GM12878 (cell line): ENCODE results near the gene SHH. TPM values are rescaled to one million over a fixed set of nuclear protein-coding genes. Genes with fewer than 3 reads are reported as not detected.

Experiments used
- ATAC-seq: fragments of 200-7000 bp; cut with Tn5 transposase; 3 replicates; pipeline ENCODE4 v1.9.1; 2020; ENCODE audit warnings: mild to moderate bottlenecking, moderate library complexity
- BruUV-seq: library from RNA; stranded (reverse); fragments of 400-500 nt; replicated peaks from 2 replicates; lab custom pipeline; 2021; lab: Mats Ljungman, UMichigan
- CTCF ChIA-PET: fragments of 300-600 bp; sonication (Branson Sonifier 250); formaldehyde crosslinking; extraction: SDS; loops from one replicate; lab custom pipeline; 2021; ENCODE audit warnings: inconsistent platforms; lab: Yijun Ruan, JAX
- POLR2A ChIA-PET: fragments of 350-600 bp; formaldehyde crosslinking; extraction: SDS; loops from one replicate; lab custom pipeline; 2021; ENCODE audit warnings: inconsistent platforms; lab: Charles Lee
- RAD21 ChIA-PET: fragments of 300-600 bp; sonication (Branson Sonifier 250); formaldehyde crosslinking; loops from one replicate; lab custom pipeline; 2023; ENCODE audit warnings: antibody characterized with exemption; ENCODE audit not compliant: unreplicated experiment; lab: Charles Lee
- SMC1A ChIA-PET: fragments of 300-600 bp; sonication (Branson Sonifier 250); formaldehyde crosslinking; loops from one replicate; lab custom pipeline; 2023; ENCODE audit not compliant: unreplicated experiment, uncharacterized antibody; lab: Charles Lee
- DNase-seq: peaks from one replicate; pipeline ENCODE4 v3.0.0-alpha.2; 2011; ENCODE audit warnings: low read depth, low spot score
- FAIRE-seq: peaks from 3 replicates; lab custom pipeline; 2011; peaks lifted over from hg19 to GRCh38; lab: Jason Lieb, UNC
- H2AFZ ChIP-seq: 2 replicates; pipeline ENCODE4 v1.6.0; 2011; ENCODE audit warnings: low read depth, low read length, control low read depth; ENCODE audit not compliant: control insufficient read depth
- H3K27ac ChIP-seq: 2 replicates; pipeline ENCODE4 v1.5.1; 2011; ENCODE audit warnings: control low read depth; ENCODE audit not compliant: control insufficient read depth, insufficient read depth
- H3K27me3 ChIP-seq, 2 experiments: replicated peaks in 1 of 2; 2 replicates each; pipeline versions ENCODE4 v1.6.0 to v1.6.1; 2011; ENCODE audit warnings: low read length in 1 of 2; ENCODE audit not compliant: control insufficient read depth in 2 of 2, insufficient read depth in 2 of 2
- H3K36me3 ChIP-seq, 2 experiments: 2 replicates each; pipeline ENCODE4 v1.5.1; 2011; ENCODE audit warnings: low read length in 1 of 2; ENCODE audit not compliant: control insufficient read depth in 2 of 2, insufficient read depth in 2 of 2
- H3K4me1 ChIP-seq: 2 replicates; pipeline ENCODE4 v1.6.1; 2011; ENCODE audit warnings: mild to moderate bottlenecking, low read length, moderate library complexity, mixed read lengths; ENCODE audit not compliant: control insufficient read depth, insufficient read depth
- H3K4me2 ChIP-seq: 2 replicates; pipeline ENCODE4 v1.6.0; 2011; ENCODE audit warnings: control low read depth; ENCODE audit not compliant: control insufficient read depth, insufficient read depth
- H3K4me3 ChIP-seq: fragments of 200-600 bp; sonication (generic); 2 replicates; pipeline ENCODE4 v1.5.1; 2016
- H3K79me2 ChIP-seq: 2 replicates; pipeline ENCODE4 v1.6.0; 2011; ENCODE audit warnings: low read length; ENCODE audit not compliant: control insufficient read depth, insufficient read depth
- H3K9ac ChIP-seq: 2 replicates; pipeline ENCODE4 v1.8.0; 2011; ENCODE audit warnings: low read length, control low read depth, mixed read lengths; ENCODE audit not compliant: control insufficient read depth, insufficient read depth
- H3K9me3 ChIP-seq: replicated peaks from 3 replicates; pipeline ENCODE4 v1.5.1; 2011; ENCODE audit warnings: mild to moderate bottlenecking, low read length; ENCODE audit not compliant: control insufficient read depth, insufficient read depth
- H4K20me1 ChIP-seq: 2 replicates; pipeline ENCODE4 v1.6.0; 2011; ENCODE audit not compliant: control insufficient read depth, insufficient read depth
- CBX3 ChIP-seq: fragments of 200-600 bp; sonication (generic); IDR thresholded peaks from 2 replicates; pipeline ENCODE4 v1.6.1; 2016; ENCODE audit warnings: low read depth, borderline replicate concordance
- CHD1 ChIP-seq: IDR thresholded peaks from 2 replicates; pipeline ENCODE4 v1.6.1; 2012; ENCODE audit warnings: low read depth, low read length, improper control_type of control experiment
- KLF5 ChIP-seq: fragments of 450-650 bp; IDR thresholded peaks from 2 replicates; pipeline ENCODE4 v1.6.1; 2014; ENCODE audit warnings: mild to moderate bottlenecking; ENCODE audit not compliant: partially characterized antibody
- MYB ChIP-seq: fragments of 150-350 bp; IDR thresholded peaks from 2 replicates; pipeline ENCODE4 v1.6.1; 2014; ENCODE audit warnings: mild to moderate bottlenecking, low read depth, low read length, borderline replicate concordance
- NFYA ChIP-seq: IDR thresholded peaks from 2 replicates; pipeline ENCODE4 v1.6.1; 2011; ENCODE audit warnings: low read depth, mild to moderate bottlenecking, low read length, improper control_type of control experiment, borderline replicate concordance
- NR2F1 ChIP-seq: fragments of 450-650 bp; conservative IDR thresholded peaks from 2 replicates; pipeline ENCODE4 v1.6.1; 2017; ENCODE audit warnings: mild to moderate bottlenecking
- POLR2AphosphoS2 ChIP-seq: IDR thresholded peaks from 2 replicates; pipeline ENCODE4 v1.6.1; 2011; ENCODE audit warnings: low read depth, mild to moderate bottlenecking, low read length, improper control_type of control experiment, moderate library complexity
- RFX5 ChIP-seq: IDR thresholded peaks from 2 replicates; pipeline ENCODE4 v1.6.1; 2011; ENCODE audit warnings: low read depth, low read length, improper control_type of control experiment
- SMC3 ChIP-seq: IDR thresholded peaks from 2 replicates; pipeline ENCODE4 v1.6.1; 2011; ENCODE audit warnings: low read length, improper control_type of control experiment, borderline replicate concordance
- SP1 ChIP-seq: IDR thresholded peaks from one replicate; pipeline ENCODE4 v1.6.1; 2011; ENCODE audit warnings: low read depth, low read length
- YY1 ChIP-seq: IDR thresholded peaks from 2 replicates; pipeline ENCODE4 v1.6.1; 2011; ENCODE audit warnings: low read depth, mild to moderate bottlenecking, low read length
- ZNF24 ChIP-seq: fragments of 450-650 bp; IDR thresholded peaks from 2 replicates; pipeline ENCODE4 v1.6.1; 2017; ENCODE audit warnings: antibody characterized with exemption, mild to moderate bottlenecking
- WGBS: methylation state at CpG from one replicate; pipeline ENCODE4 v1.1.6; 2016; ENCODE audit warnings: low lambda C conversion rate; ENCODE audit not compliant: insufficient replicate concordance, insufficient coverage; ENCODE audit errors: missing lambda C conversion rate; 5-methylcytosine and 5-hydroxymethylcytosine counted together
- in situ Hi-C: fragments of 300-500 bp; cut with MboI; formaldehyde crosslinking; loops from 9 replicates; pipeline ENCODE4 v1.14.3; 2018; ENCODE audit warnings: mixed read lengths
- intact Hi-C: fragments of 100-400 bp; cut with micrococcal nuclease; formaldehyde crosslinking; loops from one replicate; pipeline ENCODE4 v1.14.2; 2022; ENCODE audit not compliant: unreplicated experiment
- polyA plus RNA-seq, 11 experiments: library from polyadenylated mRNA; depleted of rRNA in 4 of 11; unstranded in 6 of 11; stranded (reverse) in 5 of 11; fragments of >200 nt; fragmentation: Nextera tagmentation in 4 of 11; fragmentation: Illumina TruSeq in 1 of 11; extraction: Ambion mirVana in 4 of 11; extraction: Trizol in 1 of 11; gene quantifications; 1 replicate in 1 of 11; 2 replicates in 10 of 11; pipeline versions ENCODE4 v1.2.1 to v1.2.3, GENCODE V29; 2011 to 2016; ENCODE audit warnings: inconsistent platforms in 2 of 11, missing spikeins in 2 of 11, low read depth in 1 of 11
- total RNA-seq, 4 experiments: library from RNA; depleted of rRNA in 3 of 4; stranded (reverse); fragments of >200 nt in 3 of 4; fragmentation: Illumina TruSeq in 1 of 4; extraction: Trizol in 1 of 4; gene quantifications; 2 replicates each; pipeline versions ENCODE4 v1.2.1 to v1.2.3, GENCODE V29; 2013 to 2021
- TF ChIP-seq, protein P1 (sequence below): IDR thresholded peaks from 2 replicates; pipeline ENCODE4 v1.6.1; 2012; ENCODE audit warnings: mild to moderate bottlenecking, low read depth, low read length
- TF ChIP-seq, protein P2 (sequence below): fragments of 450-650 bp; IDR thresholded peaks from 2 replicates; pipeline ENCODE4 v1.6.1; 2017; ENCODE audit warnings: mild to moderate bottlenecking

Gene SHH
- total and polyA plus RNA-seq, 10 of the 15 experiments (the other 5 are each of a cell fraction or from before 2014, with no cell fraction given), result not detected

DNA sequence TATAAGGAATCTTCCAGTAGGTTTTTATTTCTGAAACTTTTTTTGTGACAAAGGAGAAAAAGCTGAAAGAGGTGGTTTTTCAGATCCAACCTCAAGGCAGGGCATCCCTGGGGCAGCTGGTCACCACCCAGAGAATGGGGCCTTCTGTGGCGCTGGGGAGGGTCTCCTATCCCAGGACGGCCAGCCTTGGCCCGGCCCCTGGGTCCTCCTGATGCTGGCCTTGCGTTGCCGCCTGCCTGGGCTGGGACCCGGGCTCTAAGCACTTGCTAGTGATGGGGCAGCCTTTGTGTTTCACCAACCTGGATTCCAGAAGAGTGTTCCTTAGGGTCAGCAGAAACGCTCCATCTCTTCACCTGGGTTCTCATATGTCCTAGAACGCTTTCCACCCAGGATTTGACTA is 16.3 kb downstream of the SHH start (continued):
- TF ChIP-seq, protein P1, sequence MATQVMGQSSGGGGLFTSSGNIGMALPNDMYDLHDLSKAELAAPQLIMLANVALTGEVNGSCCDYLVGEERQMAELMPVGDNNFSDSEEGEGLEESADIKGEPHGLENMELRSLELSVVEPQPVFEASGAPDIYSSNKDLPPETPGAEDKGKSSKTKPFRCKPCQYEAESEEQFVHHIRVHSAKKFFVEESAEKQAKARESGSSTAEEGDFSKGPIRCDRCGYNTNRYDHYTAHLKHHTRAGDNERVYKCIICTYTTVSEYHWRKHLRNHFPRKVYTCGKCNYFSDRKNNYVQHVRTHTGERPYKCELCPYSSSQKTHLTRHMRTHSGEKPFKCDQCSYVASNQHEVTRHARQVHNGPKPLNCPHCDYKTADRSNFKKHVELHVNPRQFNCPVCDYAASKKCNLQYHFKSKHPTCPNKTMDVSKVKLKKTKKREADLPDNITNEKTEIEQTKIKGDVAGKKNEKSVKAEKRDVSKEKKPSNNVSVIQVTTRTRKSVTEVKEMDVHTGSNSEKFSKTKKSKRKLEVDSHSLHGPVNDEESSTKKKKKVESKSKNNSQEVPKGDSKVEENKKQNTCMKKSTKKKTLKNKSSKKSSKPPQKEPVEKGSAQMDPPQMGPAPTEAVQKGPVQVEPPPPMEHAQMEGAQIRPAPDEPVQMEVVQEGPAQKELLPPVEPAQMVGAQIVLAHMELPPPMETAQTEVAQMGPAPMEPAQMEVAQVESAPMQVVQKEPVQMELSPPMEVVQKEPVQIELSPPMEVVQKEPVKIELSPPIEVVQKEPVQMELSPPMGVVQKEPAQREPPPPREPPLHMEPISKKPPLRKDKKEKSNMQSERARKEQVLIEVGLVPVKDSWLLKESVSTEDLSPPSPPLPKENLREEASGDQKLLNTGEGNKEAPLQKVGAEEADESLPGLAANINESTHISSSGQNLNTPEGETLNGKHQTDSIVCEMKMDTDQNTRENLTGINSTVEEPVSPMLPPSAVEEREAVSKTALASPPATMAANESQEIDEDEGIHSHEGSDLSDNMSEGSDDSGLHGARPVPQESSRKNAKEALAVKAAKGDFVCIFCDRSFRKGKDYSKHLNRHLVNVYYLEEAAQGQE, result no peak
- no peak for TF ChIP-seq MYB

DNA sequence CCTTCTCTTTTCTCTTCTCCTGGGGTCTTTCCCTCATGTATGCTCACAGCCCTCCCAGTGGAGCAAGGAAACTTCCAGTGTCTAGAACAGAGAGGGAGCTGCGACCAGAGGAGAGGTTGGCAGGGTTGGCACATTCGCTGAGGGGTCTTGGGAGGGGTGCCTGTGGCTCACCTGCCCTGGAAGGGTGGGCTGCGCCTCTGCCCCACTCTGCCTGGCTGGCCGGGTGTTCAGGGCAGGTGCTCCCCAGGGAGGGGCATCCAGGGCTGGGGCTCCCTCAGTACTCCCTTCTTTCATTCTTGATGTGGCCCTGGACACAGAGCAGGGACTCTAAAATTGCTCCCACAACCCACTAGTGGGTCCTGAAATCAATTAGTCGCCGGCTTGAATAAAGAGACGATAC is 16.9 kb downstream of the SHH start:
- WGBS, result 58% methylated on average over 7 of the region's 7 CpGs
- Histone ChIP-seq H2AFZ (no peak overlapping the region), H3K4me3 (no peak overlapping the region), H3K27ac (no peak overlapping the region), H3K9me3 (no peaks in the 10 kb centered on the region), H3K4me1 (no peaks in the 10 kb centered on the region), H4K20me1 (no peaks in the 10 kb centered on the region), H3K79me2 (no peaks in the 10 kb centered on the region), H3K36me3 (no peaks in the 10 kb centered on the region), H3K4me2 (no peak overlapping the region), H3K9ac (no peak overlapping the region), H3K27me3 (no peaks in the 10 kb centered on the region; a peak in 2 of 4 replicates)
- no peak for TF ChIP-seq SP1
- no peak for TF ChIP-seq YY1
- TF ChIP-seq NR2F1, result no peak
- no peak for TF ChIP-seq CHD1
- TF ChIP-seq MYB, result no peak
- TF ChIP-seq, protein P2, sequence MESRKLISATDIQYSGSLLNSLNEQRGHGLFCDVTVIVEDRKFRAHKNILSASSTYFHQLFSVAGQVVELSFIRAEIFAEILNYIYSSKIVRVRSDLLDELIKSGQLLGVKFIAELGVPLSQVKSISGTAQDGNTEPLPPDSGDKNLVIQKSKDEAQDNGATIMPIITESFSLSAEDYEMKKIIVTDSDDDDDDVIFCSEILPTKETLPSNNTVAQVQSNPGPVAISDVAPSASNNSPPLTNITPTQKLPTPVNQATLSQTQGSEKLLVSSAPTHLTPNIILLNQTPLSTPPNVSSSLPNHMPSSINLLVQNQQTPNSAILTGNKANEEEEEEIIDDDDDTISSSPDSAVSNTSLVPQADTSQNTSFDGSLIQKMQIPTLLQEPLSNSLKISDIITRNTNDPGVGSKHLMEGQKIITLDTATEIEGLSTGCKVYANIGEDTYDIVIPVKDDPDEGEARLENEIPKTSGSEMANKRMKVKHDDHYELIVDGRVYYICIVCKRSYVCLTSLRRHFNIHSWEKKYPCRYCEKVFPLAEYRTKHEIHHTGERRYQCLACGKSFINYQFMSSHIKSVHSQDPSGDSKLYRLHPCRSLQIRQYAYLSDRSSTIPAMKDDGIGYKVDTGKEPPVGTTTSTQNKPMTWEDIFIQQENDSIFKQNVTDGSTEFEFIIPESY, result no peak
- no peak for TF ChIP-seq CBX3
- no peak for TF ChIP-seq ZNF24
- TF ChIP-seq SMC3, result no peak
- TF ChIP-seq RFX5, result no peak
- no peak for TF ChIP-seq NFYA
- TF ChIP-seq POLR2AphosphoS2, result no peak
- TF ChIP-seq KLF5, result no peak
- ChIA-PET CTCF (interaction anchor here (0.7 kb wide), 2 partner anchors 652 to 1024 kb away, joined by 3 read pairs; no protein-coding TSS in a partner anchor), RAD21 (no interaction called here), POLR2A (no interaction called here), SMC1A (no interaction called here)
- intact Hi-C loops, result loop anchor here (5.0 kb wide), 1 partner anchor 1022 kb away; no protein-coding TSS in a partner anchor
- no peak for FAIRE-seq
- BruUV-seq, result no TSS peak
- in situ Hi-C loops, result loop anchor here (5.0 kb wide), 1 partner anchor 1027 kb away; no protein-coding TSS in a partner anchor
- ATAC-seq, result no peak
- DNase-seq, result no peak
